Loucy (cell line): ENCODE results near the gene C3orf85.

Experiments used
- H2AFZ ChIP-seq: fragments of 200-600 bp; sonication (generic); 2 replicates; pipeline ENCODE4 v1.6.0; 2016; ENCODE audit warnings: antibody characterized with exemption, mild to moderate bottlenecking, low read length, moderate library complexity
- H3F3A ChIP-seq: fragments of 200-600 bp; 2 replicates; pipeline ENCODE4 v1.6.0; 2016; ENCODE audit warnings: antibody characterized with exemption, low read depth, mild to moderate bottlenecking
- H3K27me3 ChIP-seq: fragments of 200-600 bp; sonication (generic); 2 replicates; pipeline ENCODE4 v1.6.1; 2014; ENCODE audit warnings: low read length, mild to moderate bottlenecking; ENCODE audit not compliant: insufficient read depth, poor library complexity, severe bottlenecking
- H3K36me3 ChIP-seq: fragments of 200-600 bp; sonication (generic); 2 replicates; pipeline ENCODE4 v1.6.1; 2016; ENCODE audit warnings: low read length; ENCODE audit not compliant: insufficient read depth
- H3K4me1 ChIP-seq: fragments of 200-600 bp; sonication (generic); 2 replicates; pipeline ENCODE4 v1.5.1; 2014; ENCODE audit warnings: low read length, mild to moderate bottlenecking; ENCODE audit not compliant: insufficient read depth, poor library complexity, severe bottlenecking
- H3K4me2 ChIP-seq: fragments of 200-600 bp; sonication (generic); 2 replicates; pipeline ENCODE4 v1.6.0; 2014; ENCODE audit warnings: antibody characterized with exemption, low read length, low read depth, mild to moderate bottlenecking; ENCODE audit not compliant: poor library complexity, severe bottlenecking
- H3K4me3 ChIP-seq: fragments of 200-600 bp; sonication (generic); 2 replicates; pipeline ENCODE4 v1.5.1; 2014; ENCODE audit warnings: low read length, mild to moderate bottlenecking, mixed read lengths; ENCODE audit not compliant: poor library complexity, severe bottlenecking
- H3K79me2 ChIP-seq: fragments of 200-600 bp; sonication (generic); 2 replicates; pipeline ENCODE4 v1.6.1; 2014; ENCODE audit warnings: low read length; ENCODE audit not compliant: insufficient read depth
- H3K9ac ChIP-seq: fragments of 200-600 bp; sonication (generic); 2 replicates; pipeline ENCODE4 v1.6.0; 2014; ENCODE audit warnings: mild to moderate bottlenecking, low read depth, low read length, moderate library complexity; ENCODE audit not compliant: poor library complexity, severe bottlenecking
- H3K9me2 ChIP-seq: fragments of 200-600 bp; sonication (generic); replicated peaks from 2 replicates; pipeline ENCODE4 v1.6.1; 2016; ENCODE audit warnings: low read depth, low read length, mixed read lengths
- H3K9me3 ChIP-seq: fragments of 200-600 bp; sonication (generic); 2 replicates; pipeline ENCODE4 v1.6.1; 2014; ENCODE audit warnings: mild to moderate bottlenecking, antibody characterized with exemption, low read length, low read depth; ENCODE audit not compliant: insufficient read depth
- H4K20me1 ChIP-seq: fragments of 200-600 bp; sonication (generic); 2 replicates; pipeline ENCODE4 v1.6.0; 2014; ENCODE audit warnings: antibody characterized with exemption, low read length, mild to moderate bottlenecking; ENCODE audit not compliant: insufficient read depth, poor library complexity, severe bottlenecking
- CTCF ChIP-seq: fragments of 200-600 bp; sonication (generic); conservative IDR thresholded peaks from 2 replicates; pipeline ENCODE4 v1.5.1; 2014; ENCODE audit warnings: mild to moderate bottlenecking, antibody characterized with exemption, low read length
- EZH2phosphoT487 ChIP-seq: fragments of 200-600 bp; IDR thresholded peaks from 2 replicates; pipeline ENCODE4 v1.6.1; 2018; ENCODE audit warnings: antibody characterized with exemption, mild to moderate bottlenecking, moderate library complexity, borderline replicate concordance

The C3orf85 gene

GRCh38 chr3:109118584-109118983 lies 17.9 kb upstream of the C3orf85 start:
- Histone ChIP-seq H3K4me2 (no peak overlapping the region), H3K4me3 (no peak overlapping the region)
- TF ChIP-seq EZH2phosphoT487 (no peak), CTCF (no peak)

GRCh38 chr3:109122690-109123089 lies 13.8 kb upstream of the C3orf85 start:
- Histone ChIP-seq H3K9me3 (no peaks in the 10 kb centered on the region), H3K9ac (no peak overlapping the region), H3F3A (no peaks in the 10 kb centered on the region), H3K4me3 (no peak overlapping the region), H3K79me2 (no peaks in the 10 kb centered on the region), H2AFZ (no peak overlapping the region), H3K4me1 (no peaks in the 10 kb centered on the region), H3K4me2 (no peak overlapping the region), H3K9me2 (no peaks in the 10 kb centered on the region), H4K20me1 (no peaks in the 10 kb centered on the region), H3K36me3 (no peaks in the 10 kb centered on the region), H3K27me3 (no peaks in the 10 kb centered on the region)
- TF ChIP-seq EZH2phosphoT487 = no peak
- no peak for TF ChIP-seq CTCF

More at GRCh38 chr3:109118584-109118983, 17.9 kb upstream of the C3orf85 start:
- Histone ChIP-seq H3K4me1 (no peaks in the 10 kb centered on the region), H4K20me1 (no peaks in the 10 kb centered on the region), H3K9ac (no peak overlapping the region), H3K9me2 (no peaks in the 10 kb centered on the region), H2AFZ (no peak overlapping the region), H3F3A (no peaks in the 10 kb centered on the region), H3K9me3 (no peaks in the 10 kb centered on the region), H3K79me2 (no peaks in the 10 kb centered on the region), H3K27me3 (no peaks in the 10 kb centered on the region), H3K36me3 (no peaks in the 10 kb centered on the region)

- TF ChIP-seq EZH2phosphoT487 = no peak
- TF ChIP-seq CTCF = no peak
- Histone ChIP-seq H3K9me3 (no peaks in the 10 kb centered on the region), H3K27me3 (no peaks in the 10 kb centered on the region), H3K36me3 (no peaks in the 10 kb centered on the region), H3K4me2 (no peak overlapping the region), H3K4me3 (no peak overlapping the region), H3K9ac (no peak overlapping the region), H3F3A (no peaks in the 10 kb centered on the region), H3K79me2 (no peaks in the 10 kb centered on the region), H3K4me1 (no peaks in the 10 kb centered on the region), H3K9me2 (no peaks in the 10 kb centered on the region), H4K20me1 (no peaks in the 10 kb centered on the region), H2AFZ (no peak overlapping the region)
Measured at GRCh38 chr3:109125902-109126301, 10.6 kb upstream of the C3orf85 start.
